ENCODE results near the gene CFP.
A peak's percentile ranks its signal among the peaks of the same experiment; 100 is the strongest.
"Not testable (repeated sequence)": the region's sequence is repeated elsewhere in the genome, so short reads cannot be mapped to it uniquely, and the experiment has no call there.

CFP gene

DNA sequence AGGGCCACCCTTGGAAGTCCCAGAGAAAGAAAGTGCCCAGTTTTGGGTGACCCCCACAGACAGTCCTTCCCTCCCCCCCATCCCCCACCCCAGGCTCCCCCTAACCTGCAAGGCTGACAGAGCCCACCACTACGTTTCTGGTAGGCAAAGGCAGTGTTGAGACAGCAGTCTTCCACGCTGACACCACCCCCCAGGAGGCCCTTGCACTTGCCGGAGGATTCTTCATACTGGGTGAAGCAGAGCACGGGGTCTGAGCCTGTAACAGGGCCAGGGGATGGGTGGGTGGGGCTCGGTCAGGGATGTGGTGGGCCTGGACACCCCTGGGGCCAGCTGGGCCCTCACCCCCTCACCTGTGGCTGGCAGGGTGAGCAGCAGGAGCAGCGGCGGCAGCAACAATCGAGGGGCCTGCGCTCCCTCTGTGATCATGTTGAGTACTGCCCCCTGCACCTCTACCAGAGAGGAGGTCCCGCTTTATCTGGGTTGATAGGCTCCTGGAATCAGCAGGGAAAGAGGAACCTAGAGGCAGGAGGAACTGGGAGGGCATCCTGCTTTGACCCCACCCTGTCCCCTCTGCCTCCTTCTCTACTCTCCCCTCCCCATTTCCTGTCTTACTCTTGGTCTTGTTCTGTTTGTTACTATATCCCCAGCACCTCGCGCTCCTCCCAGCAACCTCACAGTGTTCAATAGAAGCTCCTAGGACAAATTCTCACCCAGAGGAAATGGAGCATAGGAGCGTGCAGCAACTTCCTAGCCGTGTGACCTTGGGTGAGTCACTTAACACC, at the start of gene CFP:
Gene CFP (minus strand): TSS at position 512 of the 782 bp plus-strand sequence. CDS start 86 bp downstream, at position 426.
- TF ChIP-seq, protein P1, sequence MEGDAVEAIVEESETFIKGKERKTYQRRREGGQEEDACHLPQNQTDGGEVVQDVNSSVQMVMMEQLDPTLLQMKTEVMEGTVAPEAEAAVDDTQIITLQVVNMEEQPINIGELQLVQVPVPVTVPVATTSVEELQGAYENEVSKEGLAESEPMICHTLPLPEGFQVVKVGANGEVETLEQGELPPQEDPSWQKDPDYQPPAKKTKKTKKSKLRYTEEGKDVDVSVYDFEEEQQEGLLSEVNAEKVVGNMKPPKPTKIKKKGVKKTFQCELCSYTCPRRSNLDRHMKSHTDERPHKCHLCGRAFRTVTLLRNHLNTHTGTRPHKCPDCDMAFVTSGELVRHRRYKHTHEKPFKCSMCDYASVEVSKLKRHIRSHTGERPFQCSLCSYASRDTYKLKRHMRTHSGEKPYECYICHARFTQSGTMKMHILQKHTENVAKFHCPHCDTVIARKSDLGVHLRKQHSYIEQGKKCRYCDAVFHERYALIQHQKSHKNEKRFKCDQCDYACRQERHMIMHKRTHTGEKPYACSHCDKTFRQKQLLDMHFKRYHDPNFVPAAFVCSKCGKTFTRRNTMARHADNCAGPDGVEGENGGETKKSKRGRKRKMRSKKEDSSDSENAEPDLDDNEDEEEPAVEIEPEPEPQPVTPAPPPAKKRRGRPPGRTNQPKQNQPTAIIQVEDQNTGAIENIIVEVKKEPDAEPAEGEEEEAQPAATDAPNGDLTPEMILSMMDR (IDR thresholded peaks at IDR 0.05; ENCODE audit: insufficient read depth, low read length, missing control alignments) = no peak
- DNase-seq (ENCODE audit: low read depth, low spot score) = no peak
- no peak within 1 kb of the TSS for H3K4me3 ChIP-seq (ENCODE audit: low read depth, low read length)
- POLR2A ChIA-PET = no interaction called here
- CTCF ChIA-PET = interaction anchor here (1.0 to 1.1 kb wide), 2 partner anchors 14 to 67 kb away, joined by 3 read pairs; no protein-coding TSS in a partner anchor

DNA sequence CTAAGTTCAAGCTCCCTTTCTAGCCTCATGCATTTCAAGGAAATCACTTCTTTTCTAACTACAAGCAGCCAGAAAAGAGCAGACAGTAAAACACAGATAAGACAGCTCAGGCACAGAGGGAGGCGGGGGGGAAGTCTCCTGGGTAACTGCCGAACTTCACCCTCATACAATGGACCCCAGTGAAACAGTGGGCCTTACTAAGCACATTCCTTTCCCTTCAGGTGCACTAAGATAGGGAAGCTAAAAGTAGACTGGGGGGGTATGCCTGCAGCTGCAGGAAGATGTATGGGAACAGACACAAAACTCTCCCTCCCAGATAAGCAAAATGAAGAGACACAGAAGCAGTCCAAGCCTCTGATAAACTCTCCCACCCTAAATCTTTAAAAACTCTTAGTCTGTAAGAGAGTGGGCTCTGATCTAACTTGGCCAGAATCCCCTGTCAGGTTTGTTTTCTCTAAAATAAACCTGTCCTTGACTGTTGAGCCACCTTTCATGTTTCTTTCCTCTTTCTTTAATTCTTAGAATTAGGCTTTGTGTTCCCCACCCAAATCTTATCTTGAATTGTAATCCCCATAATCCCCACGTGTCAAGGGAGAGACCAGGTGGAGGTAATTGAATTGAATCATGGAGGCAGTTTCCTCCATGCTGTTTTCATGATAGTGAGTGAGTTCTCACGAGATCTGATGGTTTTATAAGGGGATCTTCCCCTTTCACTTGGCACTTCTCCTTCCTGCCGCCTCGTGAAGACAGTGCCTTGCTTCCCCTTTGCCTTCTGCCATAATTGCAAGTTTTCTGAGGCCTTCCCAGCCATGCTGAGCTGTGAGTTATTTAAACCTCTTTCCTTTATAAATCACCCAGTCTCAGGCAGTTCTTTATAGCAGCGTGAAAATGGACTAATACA, 46.5 kb upstream of the CFP start:
- H3K4me3 ChIP-seq (ENCODE audit: low read depth, low read length); CTCF ChIA-PET; POLR2A ChIA-PET; DNase-seq (ENCODE audit: low read depth, low spot score): not testable (repeated sequence)

DNA sequence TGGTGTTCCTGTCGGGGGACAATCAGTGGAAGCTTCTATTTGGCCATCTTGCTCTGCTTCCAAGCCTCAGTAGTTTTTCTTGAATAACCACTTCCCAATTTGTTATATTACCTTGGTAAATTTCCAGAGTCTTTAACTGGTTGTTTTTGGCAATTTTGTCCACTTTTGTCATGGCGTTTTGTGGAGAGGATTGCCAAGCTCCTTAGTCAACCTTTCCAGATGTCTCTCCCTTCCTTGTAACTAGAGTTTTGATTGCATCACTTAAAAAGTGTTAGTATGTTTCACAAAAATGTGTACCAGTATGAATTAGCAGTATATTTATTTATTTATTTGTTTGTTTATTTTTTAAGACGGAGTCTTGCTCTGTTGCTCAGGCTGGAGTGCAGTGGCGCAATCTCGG, 45.0 kb upstream of the CFP start:
- CTCF ChIA-PET = no interaction called here
- POLR2A ChIA-PET = no interaction called here
- no peak for DNase-seq (ENCODE audit: low read depth, low spot score)
- TF ChIP-seq, protein P1 (IDR thresholded peaks at IDR 0.05; ENCODE audit: insufficient read depth, low read length, missing control alignments) = no peak
- no peak overlapping the region for H3K4me3 ChIP-seq (ENCODE audit: low read depth, low read length)

DNA sequence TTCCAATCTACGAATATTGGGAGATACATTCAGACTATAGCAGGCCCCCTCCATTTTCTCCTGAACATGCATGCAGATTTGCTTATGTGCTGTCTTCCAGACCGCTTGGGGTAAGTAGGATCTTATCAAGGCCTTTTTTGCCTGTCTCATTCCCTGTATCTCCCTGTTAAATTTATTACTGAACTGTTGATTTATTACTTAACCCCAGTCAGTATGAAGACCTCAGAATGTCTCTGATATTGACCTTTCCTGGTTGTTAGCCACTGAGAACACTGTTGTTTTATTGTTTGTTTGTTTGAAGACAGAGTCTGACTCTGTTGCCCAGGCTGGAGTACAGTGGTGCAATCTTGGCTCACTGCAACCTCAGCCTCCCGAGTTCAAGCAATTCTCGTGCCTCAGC, 36.1 kb upstream of the CFP start:
- DNase-seq (ENCODE audit: low read depth, low spot score); CTCF ChIA-PET; POLR2A ChIA-PET; H3K4me3 ChIP-seq (ENCODE audit: low read depth, low read length): not testable (repeated sequence)

DNA sequence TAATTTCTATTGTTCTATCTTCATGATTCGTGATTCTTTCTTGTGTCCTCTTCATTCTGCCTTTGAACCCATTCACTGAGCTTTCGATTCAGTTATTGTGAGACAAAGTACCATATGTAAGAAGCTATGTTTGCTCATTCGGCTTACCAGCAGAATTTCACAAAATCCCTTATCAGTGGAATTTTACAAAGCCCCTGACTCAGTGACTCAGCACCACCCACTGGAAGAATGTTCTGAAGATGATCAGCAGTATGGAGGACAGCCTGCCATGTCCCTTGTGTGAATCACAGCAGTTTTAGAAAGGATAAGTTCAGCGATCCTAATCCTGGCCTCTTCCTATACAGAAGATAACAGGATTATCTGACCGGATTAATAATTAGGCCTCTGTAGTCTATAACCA, 35.0 kb upstream of the CFP start:
- no peak for DNase-seq (ENCODE audit: low read depth, low spot score)
- H3K4me3 ChIP-seq (ENCODE audit: low read depth, low read length) = no peak overlapping the region
- POLR2A ChIA-PET = no interaction called here
- CTCF ChIA-PET = no interaction called here
- TF ChIP-seq, protein P1 (IDR thresholded peaks at IDR 0.05; ENCODE audit: insufficient read depth, low read length, missing control alignments) = no peak

DNA sequence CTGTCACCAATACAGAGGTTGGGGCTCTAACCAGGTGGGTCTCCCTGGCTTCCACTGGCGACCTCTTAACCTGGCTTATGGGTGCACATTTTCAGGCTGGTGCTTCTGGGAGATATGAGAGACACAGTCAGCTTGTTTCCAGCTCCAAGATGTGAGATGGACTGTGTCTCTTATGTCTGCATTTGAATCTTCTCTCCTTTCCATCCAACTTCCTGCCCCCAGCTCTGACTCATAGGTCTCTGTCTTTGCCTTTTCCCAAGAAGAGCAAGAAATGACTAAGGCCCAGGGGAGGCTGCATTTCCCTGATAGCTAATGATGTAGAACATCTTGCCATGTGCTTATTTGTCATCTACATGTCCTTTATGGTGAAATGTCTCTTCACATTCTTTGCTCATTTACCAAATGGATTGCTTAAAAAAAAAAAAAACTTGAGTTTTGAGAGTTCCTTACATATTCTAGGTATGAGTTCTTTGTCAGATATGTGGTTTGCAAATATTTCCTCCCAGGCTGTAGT, 32.5 kb upstream of the CFP start:
- POLR2A ChIA-PET = no interaction called here
- TF ChIP-seq, protein P1 (IDR thresholded peaks at IDR 0.05; ENCODE audit: insufficient read depth, low read length, missing control alignments) = no peak
- H3K4me3 ChIP-seq (ENCODE audit: low read depth, low read length) = no peak overlapping the region
- CTCF ChIA-PET = no interaction called here
- DNase-seq (ENCODE audit: low read depth, low spot score) = peak; percentile 90

DNA sequence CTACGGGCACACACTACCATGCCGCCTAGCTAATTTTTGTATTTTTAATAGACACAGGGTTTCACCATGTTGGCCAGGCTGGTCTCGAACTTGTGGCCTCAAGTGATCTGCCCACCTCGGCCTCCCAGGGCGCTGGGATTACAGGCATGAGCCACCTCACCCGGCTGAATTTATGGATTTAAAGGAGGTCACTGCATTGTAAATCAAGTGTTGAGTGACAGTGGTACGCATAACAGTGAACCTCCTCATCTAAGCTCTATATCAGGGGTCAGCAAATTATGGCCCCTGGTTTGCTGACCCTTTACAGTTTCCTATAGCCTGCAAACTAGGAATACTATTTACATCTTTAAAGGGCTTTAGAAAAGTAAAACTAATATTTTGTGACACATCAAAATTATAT, 31.8 kb upstream of the CFP start:
- ChIA-PET CTCF (no interaction called here), POLR2A (no interaction called here)
- no peak overlapping the region for H3K4me3 ChIP-seq (ENCODE audit: low read depth, low read length)
- no peak for DNase-seq (ENCODE audit: low read depth, low spot score)
- TF ChIP-seq, protein P1 (IDR thresholded peaks at IDR 0.05; ENCODE audit: insufficient read depth, low read length, missing control alignments) = no peak

All from AG04449 (cell line).